GM23338 (cell line): ENCODE measurements around the gene ACSL4. TPM values are rescaled to one million over a fixed set of nuclear protein-coding genes. Genes with fewer than 3 reads are reported as not detected.
"Not testable (repeated sequence)": the region's sequence is repeated elsewhere in the genome, so short reads cannot be mapped to it uniquely, and the experiment has no call there.

Experiments
- ATAC-seq: fragments of 200-7000 bp; cut with Tn5 transposase; 3 replicates; pipeline ENCODE4 v1.9.1; 2020
- DNase-seq: peaks from one replicate; pipeline ENCODE4 v3.0.0-alpha.2; 2015; ENCODE audit warnings: low spot score
- H2AFZ ChIP-seq: fragments of 200-600 bp; sonication (generic); 2 replicates; pipeline ENCODE4 v1.8.0; 2016; ENCODE audit warnings: antibody characterized with exemption, mild to moderate bottlenecking, moderate library complexity
- H3F3A ChIP-seq: fragments of 200-600 bp; sonication (generic); replicated peaks from 2 replicates; pipeline ENCODE4 v1.8.0; 2017; ENCODE audit warnings: antibody characterized with exemption, mixed run types, low read depth
- H3K27ac ChIP-seq: fragments of 200-600 bp; sonication (generic); 2 replicates; pipeline ENCODE4 v1.6.1; 2016; ENCODE audit warnings: low read depth
- H3K27me3 ChIP-seq: fragments of 200-600 bp; sonication (generic); 2 replicates; pipeline ENCODE4 v1.8.0; 2016; ENCODE audit warnings: mild to moderate bottlenecking, mixed run types, moderate library complexity; ENCODE audit not compliant: insufficient read depth
- H3K36me3 ChIP-seq: fragments of 200-600 bp; sonication (generic); 2 replicates; pipeline ENCODE4 v1.8.0; 2016; ENCODE audit warnings: mild to moderate bottlenecking; ENCODE audit not compliant: insufficient read depth
- H3K4me1 ChIP-seq: fragments of 200-600 bp; sonication (generic); 2 replicates; pipeline ENCODE4 v1.8.0; 2016; ENCODE audit warnings: mild to moderate bottlenecking, moderate library complexity; ENCODE audit not compliant: insufficient read depth
- H3K4me2 ChIP-seq: fragments of 200-600 bp; sonication (generic); 2 replicates; pipeline ENCODE4 v1.7.1; 2017; ENCODE audit warnings: mixed run types
- H3K4me3 ChIP-seq: fragments of 200-600 bp; sonication (generic); 2 replicates; pipeline ENCODE4 v1.6.1; 2016; ENCODE audit warnings: mixed run types
- H3K79me2 ChIP-seq: fragments of 200-600 bp; sonication (generic); replicated peaks from 2 replicates; pipeline ENCODE4 v1.8.0; 2017; ENCODE audit warnings: mild to moderate bottlenecking; ENCODE audit not compliant: insufficient read depth
- H3K9me2 ChIP-seq: fragments of 200-600 bp; sonication (generic); 2 replicates; pipeline ENCODE4 v1.8.0; 2017; ENCODE audit not compliant: insufficient read depth
- H4K20me1 ChIP-seq: fragments of 200-600 bp; sonication (generic); replicated peaks from 2 replicates; pipeline ENCODE4 v1.8.0; 2017; ENCODE audit warnings: mild to moderate bottlenecking; ENCODE audit not compliant: insufficient read depth
- H3K27ac Mint-ChIP-seq: 2 replicates; pipeline ENCODE4 v1.8.0; 2020; ENCODE audit warnings: inconsistent platforms, mild to moderate bottlenecking, moderate library complexity, mixed read lengths
- H3K27me3 Mint-ChIP-seq: 3 replicates; pipeline ENCODE4 v1.8.0; 2022; ENCODE audit warnings: low read depth, mild to moderate bottlenecking, moderate library complexity, mixed read lengths, inconsistent platforms; ENCODE audit not compliant: insufficient read depth, poor library complexity
- H3K36me3 Mint-ChIP-seq: 3 replicates; pipeline ENCODE4 v1.8.0; 2021; ENCODE audit warnings: low read depth, mild to moderate bottlenecking, inconsistent platforms, moderate library complexity, mixed read lengths
- H3K4me1 Mint-ChIP-seq: 3 replicates; pipeline ENCODE4 v1.8.0; 2020; ENCODE audit warnings: mild to moderate bottlenecking, inconsistent platforms, mixed read lengths
- H3K4me3 Mint-ChIP-seq: 3 replicates; pipeline ENCODE4 v1.8.0; 2021; ENCODE audit warnings: moderate library complexity, mild to moderate bottlenecking, inconsistent platforms, mixed read lengths
- H3K9me3 Mint-ChIP-seq: 3 replicates; pipeline ENCODE4 v1.8.0; 2020; ENCODE audit warnings: moderate library complexity, mild to moderate bottlenecking, inconsistent platforms, mixed read lengths
- ZNF114 ChIP-seq: fragments of 250-450 bp; sonication (Bioruptor Pico); IDR thresholded peaks from 2 replicates; pipeline ENCODE4 v1.5.0; 2020; ENCODE audit warnings: mild to moderate bottlenecking, moderate library complexity
- polyA plus RNA-seq: library from polyadenylated mRNA; unstranded; fragments of >200 nt; fragmentation: Nextera tagmentation; extraction: Ambion mirVana; gene quantifications from 2 replicates; pipeline ENCODE4 v1.2.1, GENCODE V29; 2016
- total RNA-seq: library from RNA; depleted of rRNA; stranded (reverse); fragments of >200 nt; shearing (Covaris generic); gene quantifications from 2 replicates; pipeline ENCODE4 v1.2.3, GENCODE V29; 2014
- TF ChIP-seq, protein P1 (sequence below): fragments of 250-450 bp; sonication (Bioruptor Pico); IDR thresholded peaks from 2 replicates; pipeline ENCODE4 v1.5.0; 2020; ENCODE audit warnings: mild to moderate bottlenecking, moderate library complexity

Gene ACSL4
- total and polyA plus RNA-seq, 2 experiments from 2014 or later = 17.8 to 76.3 TPM

DNA sequence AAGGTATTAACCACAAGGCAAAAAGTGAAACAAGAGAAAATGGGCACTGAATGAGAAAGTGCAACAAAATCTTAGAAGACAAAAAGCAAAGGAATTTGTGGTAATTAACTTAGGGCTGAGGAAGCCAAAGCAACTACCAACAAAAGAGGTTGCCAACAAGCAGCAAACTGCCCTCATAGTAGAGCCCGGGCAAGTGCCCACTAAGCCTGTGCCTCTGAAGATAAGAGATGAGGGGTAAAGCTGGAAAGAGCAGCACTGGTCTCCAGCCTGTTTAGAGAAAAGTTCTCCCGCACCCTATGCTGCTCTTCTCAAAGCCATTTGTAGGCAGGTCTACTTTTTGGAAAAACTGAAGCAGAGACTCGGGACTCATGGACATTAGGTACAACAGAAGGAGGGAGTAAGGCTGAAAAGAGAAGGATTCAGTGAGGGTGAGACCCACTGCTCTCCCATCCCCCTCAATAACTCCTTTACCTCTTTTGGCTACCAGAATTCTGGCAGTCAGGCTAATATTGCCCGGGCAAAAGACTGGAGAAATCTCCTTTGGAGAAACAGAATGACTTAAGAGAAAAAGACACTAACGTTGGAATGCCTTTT, 78.4 kb downstream of the ACSL4 start:
- H3K36me3 Mint-ChIP-seq = peaks cover 19% of the 10 kb centered on the region
- Histone ChIP-seq H3K79me2 (no peaks in the 10 kb centered on the region), H2AFZ (no peak overlapping the region), H3K9me2 (no peaks in the 10 kb centered on the region), H3K27ac (no peak overlapping the region), H4K20me1 (no peaks in the 10 kb centered on the region), H3K27me3 (no peaks in the 10 kb centered on the region), H3F3A (no peaks in the 10 kb centered on the region), H3K36me3 (no peaks in the 10 kb centered on the region), H3K4me3 (no peak overlapping the region), H3K4me1 (no peaks in the 10 kb centered on the region), H3K4me2 (no peak overlapping the region)
- H3K4me1 Mint-ChIP-seq = no peaks in the 10 kb centered on the region; the same call in 2 of the 3 replicates
- peaks cover 4% of the 10 kb centered on the region for H3K9me3 Mint-ChIP-seq
- no peak overlapping the region for H3K27ac Mint-ChIP-seq
- H3K27me3 Mint-ChIP-seq = no peaks in the 10 kb centered on the region
- no peak for TF ChIP-seq ZNF114 (CRISPR knock-in tag)
- TF ChIP-seq, protein P1, sequence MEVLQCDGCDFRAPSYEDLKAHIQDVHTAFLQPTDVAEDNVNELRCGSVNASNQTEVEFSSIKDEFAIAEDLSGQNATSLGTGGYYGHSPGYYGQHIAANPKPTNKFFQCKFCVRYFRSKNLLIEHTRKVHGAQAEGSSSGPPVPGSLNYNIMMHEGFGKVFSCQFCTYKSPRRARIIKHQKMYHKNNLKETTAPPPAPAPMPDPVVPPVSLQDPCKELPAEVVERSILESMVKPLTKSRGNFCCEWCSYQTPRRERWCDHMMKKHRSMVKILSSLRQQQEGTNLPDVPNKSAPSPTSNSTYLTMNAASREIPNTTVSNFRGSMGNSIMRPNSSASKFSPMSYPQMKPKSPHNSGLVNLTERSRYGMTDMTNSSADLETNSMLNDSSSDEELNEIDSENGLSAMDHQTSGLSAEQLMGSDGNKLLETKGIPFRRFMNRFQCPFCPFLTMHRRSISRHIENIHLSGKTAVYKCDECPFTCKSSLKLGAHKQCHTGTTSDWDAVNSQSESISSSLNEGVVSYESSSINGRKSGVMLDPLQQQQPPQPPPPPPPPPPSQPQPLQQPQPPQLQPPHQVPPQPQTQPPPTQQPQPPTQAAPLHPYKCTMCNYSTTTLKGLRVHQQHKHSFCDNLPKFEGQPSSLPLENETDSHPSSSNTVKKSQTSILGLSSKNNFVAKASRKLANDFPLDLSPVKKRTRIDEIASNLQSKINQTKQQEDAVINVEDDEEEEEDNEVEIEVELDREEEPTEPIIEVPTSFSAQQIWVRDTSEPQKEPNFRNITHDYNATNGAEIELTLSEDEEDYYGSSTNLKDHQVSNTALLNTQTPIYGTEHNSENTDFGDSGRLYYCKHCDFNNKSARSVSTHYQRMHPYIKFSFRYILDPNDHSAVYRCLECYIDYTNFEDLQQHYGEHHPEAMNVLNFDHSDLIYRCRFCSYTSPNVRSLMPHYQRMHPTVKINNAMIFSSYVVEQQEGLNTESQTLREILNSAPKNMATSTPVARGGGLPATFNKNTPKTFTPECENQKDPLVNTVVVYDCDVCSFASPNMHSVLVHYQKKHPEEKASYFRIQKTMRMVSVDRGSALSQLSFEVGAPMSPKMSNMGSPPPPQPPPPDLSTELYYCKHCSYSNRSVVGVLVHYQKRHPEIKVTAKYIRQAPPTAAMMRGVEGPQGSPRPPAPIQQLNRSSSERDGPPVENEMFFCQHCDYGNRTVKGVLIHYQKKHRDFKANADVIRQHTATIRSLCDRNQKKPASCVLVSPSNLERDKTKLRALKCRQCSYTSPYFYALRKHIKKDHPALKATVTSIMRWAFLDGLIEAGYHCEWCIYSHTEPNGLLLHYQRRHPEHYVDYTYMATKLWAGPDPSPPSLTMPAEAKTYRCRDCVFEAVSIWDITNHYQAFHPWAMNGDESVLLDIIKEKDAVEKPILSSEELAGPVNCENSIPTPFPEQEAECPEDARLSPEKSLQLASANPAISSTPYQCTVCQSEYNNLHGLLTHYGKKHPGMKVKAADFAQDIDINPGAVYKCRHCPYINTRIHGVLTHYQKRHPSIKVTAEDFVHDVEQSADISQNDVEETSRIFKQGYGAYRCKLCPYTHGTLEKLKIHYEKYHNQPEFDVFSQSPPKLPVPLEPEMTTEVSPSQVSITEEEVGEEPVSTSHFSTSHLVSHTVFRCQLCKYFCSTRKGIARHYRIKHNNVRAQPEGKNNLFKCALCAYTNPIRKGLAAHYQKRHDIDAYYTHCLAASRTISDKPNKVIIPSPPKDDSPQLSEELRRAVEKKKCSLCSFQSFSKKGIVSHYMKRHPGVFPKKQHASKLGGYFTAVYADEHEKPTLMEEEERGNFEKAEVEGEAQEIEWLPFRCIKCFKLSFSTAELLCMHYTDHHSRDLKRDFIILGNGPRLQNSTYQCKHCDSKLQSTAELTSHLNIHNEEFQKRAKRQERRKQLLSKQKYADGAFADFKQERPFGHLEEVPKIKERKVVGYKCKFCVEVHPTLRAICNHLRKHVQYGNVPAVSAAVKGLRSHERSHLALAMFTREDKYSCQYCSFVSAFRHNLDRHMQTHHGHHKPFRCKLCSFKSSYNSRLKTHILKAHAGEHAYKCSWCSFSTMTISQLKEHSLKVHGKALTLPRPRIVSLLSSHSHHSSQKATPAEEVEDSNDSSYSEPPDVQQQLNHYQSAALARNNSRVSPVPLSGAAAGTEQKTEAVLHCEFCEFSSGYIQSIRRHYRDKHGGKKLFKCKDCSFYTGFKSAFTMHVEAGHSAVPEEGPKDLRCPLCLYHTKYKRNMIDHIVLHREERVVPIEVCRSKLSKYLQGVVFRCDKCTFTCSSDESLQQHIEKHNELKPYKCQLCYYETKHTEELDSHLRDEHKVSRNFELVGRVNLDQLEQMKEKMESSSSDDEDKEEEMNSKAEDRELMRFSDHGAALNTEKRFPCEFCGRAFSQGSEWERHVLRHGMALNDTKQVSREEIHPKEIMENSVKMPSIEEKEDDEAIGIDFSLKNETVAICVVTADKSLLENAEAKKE (CRISPR knock-in tag) = no peak
- ATAC-seq (no peak), DNase-seq (no peak)
- H3K4me3 Mint-ChIP-seq = no peak overlapping the region

DNA sequence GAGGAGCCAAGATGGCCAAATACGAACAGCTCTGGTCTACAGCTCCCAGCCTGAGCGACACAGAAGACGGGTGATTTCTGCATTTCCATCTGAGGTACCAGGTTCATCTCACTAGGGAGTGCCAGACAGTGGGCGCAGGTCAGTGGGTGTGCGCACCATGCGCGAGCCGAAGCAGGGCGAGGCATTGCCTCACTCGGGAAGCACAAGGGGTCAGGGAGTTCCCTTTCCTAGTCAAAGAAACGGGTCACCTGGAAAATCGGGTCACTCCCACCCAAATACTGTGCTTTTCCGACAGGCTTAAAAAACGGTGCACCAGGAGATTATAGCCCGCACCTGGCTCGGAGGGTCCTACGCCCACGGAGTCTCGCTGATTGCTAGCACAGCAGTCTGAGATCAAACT, 88.4 kb downstream of the ACSL4 start:
- H3K9me3 Mint-ChIP-seq, H3K79me2 ChIP-seq, H3K36me3 ChIP-seq, DNase-seq, H3K4me1 Mint-ChIP-seq, H3K9me2 ChIP-seq, ATAC-seq, H4K20me1 ChIP-seq, H3F3A ChIP-seq, H2AFZ ChIP-seq, H3K27me3 ChIP-seq, H3K27ac Mint-ChIP-seq, H3K4me1 ChIP-seq, H3K4me3 ChIP-seq, H3K27me3 Mint-ChIP-seq, H3K4me2 ChIP-seq, H3K4me3 Mint-ChIP-seq, H3K27ac ChIP-seq: not testable (repeated sequence)
- peaks cover 17% of the 10 kb centered on the region for H3K36me3 Mint-ChIP-seq
